NCI-H146 treated with DMSO at 0.1 percent for 48 hours (cell line): ENCODE data around the gene CYP26B1.
A peak's percentile ranks its signal among the peaks of the same experiment; 100 is the strongest.

ENCODE experiments used
- DNase-seq: peaks from one replicate; lab custom pipeline; 2025; ENCODE audit not compliant: unreplicated experiment; lab: John Stamatoyannopoulos, UW

The CYP26B1 gene, protein sequence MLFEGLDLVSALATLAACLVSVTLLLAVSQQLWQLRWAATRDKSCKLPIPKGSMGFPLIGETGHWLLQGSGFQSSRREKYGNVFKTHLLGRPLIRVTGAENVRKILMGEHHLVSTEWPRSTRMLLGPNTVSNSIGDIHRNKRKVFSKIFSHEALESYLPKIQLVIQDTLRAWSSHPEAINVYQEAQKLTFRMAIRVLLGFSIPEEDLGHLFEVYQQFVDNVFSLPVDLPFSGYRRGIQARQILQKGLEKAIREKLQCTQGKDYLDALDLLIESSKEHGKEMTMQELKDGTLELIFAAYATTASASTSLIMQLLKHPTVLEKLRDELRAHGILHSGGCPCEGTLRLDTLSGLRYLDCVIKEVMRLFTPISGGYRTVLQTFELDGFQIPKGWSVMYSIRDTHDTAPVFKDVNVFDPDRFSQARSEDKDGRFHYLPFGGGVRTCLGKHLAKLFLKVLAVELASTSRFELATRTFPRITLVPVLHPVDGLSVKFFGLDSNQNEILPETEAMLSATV

DNA sequence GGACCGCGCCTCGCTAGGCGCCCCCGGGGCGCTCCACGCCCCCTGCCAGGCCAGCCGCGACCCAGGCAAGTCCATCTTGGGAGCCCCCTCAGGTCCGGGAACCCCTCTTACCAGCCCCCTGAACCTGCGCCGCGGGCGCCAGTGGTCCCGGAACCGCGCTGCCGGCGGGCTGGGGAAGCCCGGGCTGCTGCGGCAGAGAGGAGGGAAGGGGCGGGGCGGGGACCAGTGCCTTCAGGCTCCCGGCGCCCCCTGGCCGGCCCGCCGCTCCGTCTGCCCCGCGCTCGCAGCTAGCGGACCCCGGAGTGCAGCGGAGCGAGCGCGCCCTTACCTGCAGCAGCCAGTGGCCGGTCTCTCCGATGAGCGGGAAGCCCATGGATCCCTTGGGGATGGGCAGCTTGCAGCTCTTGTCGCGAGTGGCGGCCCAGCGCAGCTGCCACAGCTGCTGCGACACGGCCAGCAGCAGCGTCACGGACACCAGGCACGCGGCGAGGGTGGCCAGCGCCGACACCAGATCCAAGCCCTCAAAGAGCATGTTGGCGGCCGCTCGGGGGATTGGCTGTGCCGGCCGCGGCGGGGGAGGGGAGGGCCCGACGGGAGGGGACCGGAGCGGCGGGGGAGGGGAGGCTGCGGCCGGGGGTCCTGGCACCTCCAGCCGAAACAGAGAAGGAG is at the start of gene CYP26B1:
Gene CYP26B1 (minus strand): TSS at position 560 of the 669 bp plus-strand sequence. CDS start 28 bp downstream, at position 532.
- DNase-seq, result peak; percentile 36

DNA sequence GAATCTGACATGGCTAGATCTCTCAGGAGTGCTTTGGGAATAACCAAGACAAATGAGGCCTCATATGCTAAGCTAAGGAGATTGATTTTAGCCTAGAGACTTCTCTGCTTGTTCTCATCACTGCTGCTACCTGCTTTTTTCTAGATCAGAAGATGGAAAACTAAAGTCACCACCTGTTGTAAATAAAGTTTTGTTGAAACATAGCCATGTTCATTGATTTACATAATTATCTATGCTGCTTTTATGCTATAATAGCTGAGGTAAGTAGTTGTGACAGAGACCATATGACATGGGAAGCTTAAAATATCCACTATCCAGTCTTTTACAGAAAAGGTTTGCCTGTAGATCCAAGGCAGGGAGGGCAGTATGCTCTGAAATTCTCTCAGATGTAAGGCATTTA is 46.1 kb upstream of the CYP26B1 start:
- DNase-seq, result no peak

DNA sequence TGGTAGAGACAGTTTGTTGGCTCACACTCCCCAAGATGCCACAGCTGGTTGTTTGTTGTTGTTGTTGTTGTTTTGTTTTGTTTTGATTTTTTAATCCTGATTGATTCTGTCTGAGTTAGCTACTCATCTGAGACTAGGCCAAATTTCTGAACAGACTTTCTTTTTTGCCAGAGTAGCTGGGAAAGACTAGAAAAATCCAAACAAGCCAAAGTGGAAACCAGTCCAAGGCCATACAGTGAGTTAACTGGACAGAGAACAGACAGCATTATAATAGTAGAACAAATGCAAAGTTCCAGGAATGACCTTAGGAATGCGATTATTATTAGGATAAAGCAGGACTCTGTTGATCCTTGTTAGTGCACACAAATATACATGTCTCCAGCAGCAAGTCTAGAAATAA is 43.8 kb upstream of the CYP26B1 start:
- DNase-seq, result no peak

- no peak for DNase-seq
These were observed 37.5 kb upstream of the CYP26B1 start for GRCh38 chr2:72185206-72185605.

DNA sequence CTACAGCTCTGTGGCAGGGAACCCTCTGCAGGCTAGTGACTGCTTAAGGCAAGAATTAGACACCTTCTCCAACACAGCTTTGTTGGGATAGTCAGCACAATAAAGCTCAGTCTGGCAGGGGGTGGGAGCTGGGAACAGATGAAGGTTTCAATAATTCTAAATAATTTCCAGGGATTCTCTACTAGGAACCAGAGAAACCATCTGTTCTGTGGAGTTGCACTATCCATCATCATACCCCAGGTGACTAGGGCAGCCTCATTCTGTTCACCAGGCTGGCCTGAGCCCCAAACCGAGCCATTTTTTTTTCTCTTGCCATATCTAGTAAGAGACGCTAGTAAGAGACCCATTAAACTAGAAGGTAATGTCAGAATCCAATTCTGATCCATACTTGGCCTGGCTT is 35.8 kb upstream of the CYP26B1 start:
- no peak for DNase-seq

- DNase-seq, result no peak
These were observed 35.4 kb upstream of the CYP26B1 start for GRCh38 chr2:72183016-72183415.

DNA sequence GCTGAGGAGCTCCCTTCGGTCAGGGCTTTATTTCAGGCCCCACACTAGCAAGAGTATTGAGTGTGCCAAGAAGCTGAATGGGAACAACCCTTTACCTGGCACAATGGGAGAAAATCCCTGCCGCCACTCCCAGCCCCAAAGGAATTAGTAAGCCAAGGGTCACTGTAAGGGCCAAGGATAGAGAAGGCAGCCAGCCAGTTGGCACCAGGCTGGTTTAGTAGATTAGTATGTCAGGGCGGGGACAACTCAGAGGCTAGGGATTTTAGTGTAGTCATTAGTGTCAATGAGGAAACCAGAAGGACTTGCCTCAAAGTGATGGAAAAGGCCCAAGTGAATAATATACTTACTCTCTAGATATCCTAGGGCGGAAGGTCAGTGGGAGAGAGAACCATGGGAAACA is 34.9 kb upstream of the CYP26B1 start:
- DNase-seq, result no peak

GRCh38 chr2:72181616-72182015 is 34.0 kb upstream of the CYP26B1 start:
- no peak for DNase-seq

DNA sequence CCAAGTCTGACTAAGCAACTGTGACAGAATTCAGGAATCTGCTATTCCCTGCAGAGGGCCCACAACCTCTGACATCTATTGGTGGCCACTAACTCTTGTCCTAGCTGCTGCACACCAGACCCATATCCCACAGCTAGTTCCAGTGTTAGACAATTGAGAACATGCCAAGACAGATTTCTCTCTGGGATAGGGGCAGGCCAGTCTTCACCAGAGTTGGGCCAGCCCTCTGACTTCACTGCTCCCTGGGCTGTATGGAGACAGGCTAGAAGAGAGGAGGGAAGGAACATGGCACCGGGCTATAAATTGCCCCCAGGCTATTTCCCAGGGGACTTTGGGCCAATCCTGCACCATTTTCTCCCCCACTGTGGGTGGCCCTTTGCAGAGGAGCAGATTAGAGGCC is 32.7 kb upstream of the CYP26B1 start:
- no peak for DNase-seq

GRCh38 chr2:72178551-72178950 is 30.9 kb upstream of the CYP26B1 start:
- DNase-seq, result no peak

DNA sequence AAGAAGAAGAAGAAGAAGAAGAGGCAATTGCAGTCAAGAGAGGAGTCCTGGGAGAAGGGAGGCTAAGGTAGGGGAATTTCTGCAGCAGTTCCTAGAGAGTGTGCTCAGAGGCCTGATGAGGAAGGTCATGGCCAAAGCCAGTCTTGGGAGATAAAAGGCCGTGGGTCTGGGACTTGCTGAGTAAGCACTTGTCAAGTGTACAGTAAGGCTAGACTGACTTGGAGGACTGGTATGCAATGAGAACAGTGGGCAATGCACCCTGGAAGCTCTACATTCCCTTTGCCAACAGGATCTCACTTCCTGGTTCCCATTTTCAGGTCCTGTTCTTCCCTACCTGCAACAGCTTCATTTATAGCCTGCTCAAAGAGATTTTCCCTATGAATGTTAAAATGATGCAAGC is 28.6 kb upstream of the CYP26B1 start:
- no peak for DNase-seq

GRCh38 chr2:72175636-72176035 is 28.0 kb upstream of the CYP26B1 start:
- DNase-seq, result no peak

DNA sequence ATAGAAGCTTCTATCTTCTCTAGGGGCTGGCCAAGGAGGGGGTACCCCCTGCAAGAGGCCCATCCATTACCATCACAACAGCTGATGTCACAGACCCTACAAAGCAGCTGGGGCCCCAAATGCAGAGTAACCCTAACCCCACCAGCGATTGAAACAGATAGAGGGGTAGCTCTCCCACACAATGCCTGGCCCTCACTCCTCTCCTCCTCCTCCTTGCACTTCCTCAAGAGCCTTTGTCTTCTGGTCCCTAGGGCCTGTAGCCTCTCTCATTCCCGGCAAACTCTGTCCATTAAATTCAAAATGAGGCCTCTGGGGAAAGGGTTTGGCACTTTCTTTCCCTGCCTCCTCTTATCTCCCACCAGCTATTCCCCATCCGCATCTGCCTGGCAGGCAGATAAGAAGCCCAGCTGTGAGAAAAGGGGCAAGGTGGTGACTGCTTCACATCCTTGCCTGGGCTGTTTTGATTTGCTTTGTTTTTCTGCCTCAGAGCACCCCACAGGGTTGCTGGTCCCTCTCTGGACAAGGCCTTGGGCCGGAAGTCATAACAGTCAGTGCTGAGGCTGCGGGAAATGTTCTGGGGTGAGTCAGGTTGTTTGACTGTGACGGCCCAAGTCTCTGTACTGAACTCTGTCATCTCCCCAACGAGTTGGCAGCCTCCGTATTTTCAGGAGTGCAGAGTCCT is 26.1 kb upstream of the CYP26B1 start:
- no peak for DNase-seq

GRCh38 chr2:72172478-72172877 is 24.8 kb upstream of the CYP26B1 start:
- DNase-seq, result no peak

- no peak for DNase-seq
These were observed 18.6 kb upstream of the CYP26B1 start for GRCh38 chr2:72166279-72166678.

DNA sequence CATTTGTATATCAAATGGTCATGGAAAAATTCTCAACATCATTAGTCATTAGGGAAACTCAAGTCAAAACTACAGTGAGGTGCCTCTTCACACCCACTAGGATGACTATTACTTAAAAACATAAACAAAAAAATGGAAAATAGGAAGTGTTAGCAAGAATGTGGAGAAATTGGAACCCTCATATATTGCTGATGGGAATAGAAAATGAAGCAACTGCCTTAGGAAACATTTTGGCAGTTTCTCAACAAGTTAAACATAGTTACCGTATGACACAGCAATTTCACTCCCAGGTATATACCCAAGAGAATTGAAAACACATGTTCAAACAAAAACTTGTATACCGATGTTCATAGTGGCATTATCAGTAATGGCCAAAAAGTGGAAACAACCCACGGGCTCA is 18.1 kb upstream of the CYP26B1 start:
- DNase-seq, result no peak

- DNase-seq, result no peak
These were observed 14.9 kb upstream of the CYP26B1 start for GRCh38 chr2:72162574-72162973.

DNA sequence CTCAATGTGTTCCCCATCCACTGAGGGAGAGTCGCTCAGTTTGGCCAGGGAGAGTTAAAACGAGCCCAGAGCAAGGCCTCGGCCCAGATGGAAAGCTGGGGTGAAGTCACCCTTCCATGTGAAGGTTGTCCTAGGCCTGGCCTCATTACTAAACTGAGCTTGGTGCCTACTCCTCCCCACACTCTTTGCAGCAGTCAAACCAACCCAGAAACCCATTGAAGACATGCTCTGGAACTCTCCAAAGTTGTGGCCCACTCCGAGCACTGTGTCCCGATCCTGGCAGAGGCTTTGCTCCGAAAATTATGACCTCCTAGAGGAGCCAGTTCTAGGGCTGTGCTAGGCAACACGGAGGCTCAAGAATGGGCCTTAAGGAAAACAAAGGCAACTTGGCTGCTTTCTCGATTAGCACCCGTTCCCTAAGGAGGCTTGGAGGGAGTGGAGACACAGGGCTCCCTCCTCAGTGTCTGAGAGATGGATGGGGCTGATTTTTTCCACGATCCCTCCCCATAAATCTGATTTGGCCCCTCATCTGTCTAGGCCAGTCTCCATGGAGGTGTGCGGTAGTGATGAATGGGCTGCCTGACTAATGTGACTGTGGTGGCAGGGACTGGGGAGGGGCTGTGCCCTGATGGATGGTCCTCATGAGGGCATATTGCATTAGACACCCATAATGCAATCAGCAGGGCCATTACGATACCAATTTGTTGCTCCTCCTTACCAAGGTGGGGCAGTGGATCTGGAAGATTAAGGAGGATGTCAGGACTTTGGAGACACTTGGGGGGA is 11.7 kb upstream of the CYP26B1 start:
- DNase-seq, result no peak

- DNase-seq, result no peak
These were observed 10.5 kb upstream of the CYP26B1 start for GRCh38 chr2:72157871-72158771.

DNA sequence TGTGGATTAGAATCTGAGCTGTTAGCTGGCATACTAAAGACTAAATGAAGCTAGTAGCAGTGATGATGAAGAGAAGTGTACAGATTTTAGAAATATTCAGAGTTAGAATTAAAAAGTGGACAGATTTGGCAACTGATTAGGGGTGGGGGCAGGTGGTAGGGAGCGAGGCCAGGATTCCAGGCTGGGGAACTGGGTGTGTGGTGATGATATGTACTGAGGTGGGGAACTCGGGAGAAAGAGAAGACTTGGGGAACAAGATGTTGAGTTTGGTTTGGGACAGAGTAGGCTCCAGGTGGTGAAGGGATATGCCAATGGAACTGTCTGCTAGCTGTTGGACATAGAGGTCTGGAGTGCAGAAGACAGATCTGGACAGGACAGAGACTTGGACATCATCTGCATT is 9.2 kb upstream of the CYP26B1 start:
- DNase-seq, result no peak
